Skeletal muscle tissue (tissue), 4 donors: Measurements from ENCODE around the gene ATG4B. TPM values are rescaled to one million over a fixed set of nuclear protein-coding genes. Genes with fewer than 3 reads are reported as not detected.
"Not testable (repeated sequence)": the region's sequence is repeated elsewhere in the genome, so short reads cannot be mapped to it uniquely, and the experiment has no call there.

ENCODE experiments used
- H3K27ac ChIP-seq: one replicate; pipeline ENCODE4 v1.7.0; 2013; ENCODE audit warnings: mild to moderate bottlenecking, low read depth, low read length, inconsistent platforms
- H3K27me3 ChIP-seq, 3 donors: one replicate each; pipeline ENCODE4 v1.7.0; 2013; ENCODE audit warnings: low read length in 3 of 3; ENCODE audit not compliant: control insufficient read depth in 3 of 3, insufficient read depth in 3 of 3
- H3K36me3 ChIP-seq, 3 donors: one replicate each; pipeline ENCODE4 v1.7.0; 2013; ENCODE audit warnings: low read length in 3 of 3; ENCODE audit not compliant: control insufficient read depth in 3 of 3, insufficient read depth in 3 of 3
- H3K4me1 ChIP-seq, 3 donors: one replicate each; pipeline ENCODE4 v1.7.0; 2013; ENCODE audit warnings: low read length in 3 of 3, mild to moderate bottlenecking in 3 of 3; ENCODE audit not compliant: control insufficient read depth in 3 of 3, insufficient read depth in 3 of 3
- H3K4me3 ChIP-seq, 3 donors: one replicate each; pipeline ENCODE4 v1.7.0; 2013; ENCODE audit warnings: low read length in 3 of 3
- H3K9ac ChIP-seq, 3 donors: one replicate each; pipeline ENCODE4 v1.7.0; 2013; ENCODE audit warnings: low read length in 3 of 3, mild to moderate bottlenecking in 3 of 3, moderate library complexity in 2 of 3, low read depth in 1 of 3
- H3K9me3 ChIP-seq, 3 donors: one replicate each; pipeline ENCODE4 v1.7.0; 2013; ENCODE audit warnings: low read length in 3 of 3; ENCODE audit not compliant: control insufficient read depth in 3 of 3
- total RNA-seq: library from RNA; depleted of rRNA; stranded (reverse); fragments of >200 nt; gene quantifications from one replicate; pipeline ENCODE4 v1.2.3, GENCODE V29; 2014
- donor health status: Osteomylitis.

ATG4B gene
- total RNA-seq, 1 donor from 2014 or later: 29.2 TPM

DNA sequence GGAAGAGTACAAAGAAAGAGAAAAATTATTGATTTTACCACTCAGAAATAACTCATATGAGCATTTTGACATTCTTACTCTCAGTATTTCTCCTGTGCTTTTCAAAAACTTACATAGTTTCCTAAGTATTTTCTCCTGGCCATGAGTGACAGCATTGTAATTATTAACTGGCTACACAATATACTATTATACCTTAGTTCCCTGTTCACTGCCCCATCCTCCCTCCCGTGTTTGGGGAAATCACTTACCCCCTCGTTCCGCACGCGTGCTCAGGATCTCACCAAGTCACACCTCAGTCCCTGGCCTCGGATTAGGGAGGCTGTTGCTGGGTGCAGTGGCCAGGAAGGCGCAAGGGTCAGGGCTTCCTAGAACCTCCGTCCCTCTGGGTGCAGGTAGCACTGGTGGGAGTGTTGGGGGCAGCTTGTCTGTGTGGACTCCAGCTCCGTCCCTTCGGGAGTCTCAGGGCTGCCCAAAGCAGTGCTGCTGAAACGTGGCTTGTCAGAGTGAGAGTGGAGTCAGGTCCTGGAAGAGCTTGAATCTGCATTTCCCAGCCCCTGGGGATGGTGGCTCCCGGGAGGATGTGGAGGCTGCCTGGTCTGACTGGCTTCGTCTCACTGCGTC lies 23.2 kb downstream of the ATG4B start:
- H3K36me3 ChIP-seq: peaks cover 38 to 43% (median 39%) of the 10 kb centered on the region in 3 donors
- H3K9me3 ChIP-seq: no peaks in the 10 kb centered on the region
- no peaks in the 10 kb centered on the region for H3K27me3 ChIP-seq
- H3K4me1 ChIP-seq: peaks cover 0 to 2% (median 0%) of the 10 kb centered on the region in 3 donors
- no peak overlapping the region for H3K9ac ChIP-seq
- H3K4me3 ChIP-seq: no peak overlapping the region
- H3K27ac ChIP-seq: no peak overlapping the region

GRCh38 chr2:241662731-241663130 lies 25.2 kb downstream of the ATG4B start:
- peaks cover 39 to 45% (median 42%) of the 10 kb centered on the region in 3 donors for H3K36me3 ChIP-seq
- not testable (repeated sequence) for H3K4me1 ChIP-seq, H3K27me3 ChIP-seq, H3K9ac ChIP-seq, H3K4me3 ChIP-seq, H3K27ac ChIP-seq, H3K9me3 ChIP-seq

- Histone ChIP-seq H3K4me1 (peaks cover 0 to 4% (median 0%) of the 10 kb centered on the region in 3 donors), H3K9ac (no peak overlapping the region), H3K36me3 (peaks cover 42 to 47% (median 46%) of the 10 kb centered on the region in 3 donors), H3K27ac (no peak overlapping the region), H3K27me3 (no peaks in the 10 kb centered on the region), H3K9me3 (no peaks in the 10 kb centered on the region), H3K4me3 (no peak overlapping the region)
Measured at GRCh38 chr2:241665731-241666440, 28.4 kb downstream of the ATG4B start.

GRCh38 chr2:241666627-241667400 lies 29.3 kb downstream of the ATG4B start:
- Histone ChIP-seq H3K4me1 (peaks cover 0 to 4% (median 0%) of the 10 kb centered on the region in 3 donors), H3K9ac (no peak overlapping the region)

GRCh38 chr2:241668354-241668753 lies 30.9 kb downstream of the ATG4B start:
- peaks cover 0 to 4% (median 0%) of the 10 kb centered on the region in 3 donors for H3K4me1 ChIP-seq
- H3K27ac ChIP-seq: no peak overlapping the region
- H3K9ac ChIP-seq: no peak overlapping the region
- no peaks in the 10 kb centered on the region for H3K9me3 ChIP-seq
- H3K4me3 ChIP-seq: no peak overlapping the region
- H3K36me3 ChIP-seq: peaks cover 45 to 57% (median 52%) of the 10 kb centered on the region in 3 donors
- no peaks in the 10 kb centered on the region for H3K27me3 ChIP-seq

More at GRCh38 chr2:241666627-241667400, 29.3 kb downstream of the ATG4B start:
- Histone ChIP-seq H3K27me3 (no peaks in the 10 kb centered on the region), H3K9me3 (no peaks in the 10 kb centered on the region), H3K27ac (no peak overlapping the region), H3K36me3 (peaks cover 45 to 49% (median 45%) of the 10 kb centered on the region in 3 donors), H3K4me3 (no peak overlapping the region)

- Histone ChIP-seq H3K36me3 (peaks cover 45 to 57% (median 52%) of the 10 kb centered on the region in 3 donors), H3K4me1 (peaks cover 0 to 4% (median 0%) of the 10 kb centered on the region in 3 donors)
Measured at GRCh38 chr2:241668839-241669238, 31.3 kb downstream of the ATG4B start.

GRCh38 chr2:241670333-241671110 lies 33.0 kb downstream of the ATG4B start:
- Histone ChIP-seq H3K36me3 (peaks cover 47 to 62% (median 52%) of the 10 kb centered on the region in 3 donors), H3K4me3 (no peak overlapping the region), H3K27me3 (no peaks in the 10 kb centered on the region), H3K4me1 (peaks cover 0 to 3% (median 0%) of the 10 kb centered on the region in 3 donors), H3K9ac (no peak overlapping the region), H3K9me3 (no peaks in the 10 kb centered on the region), H3K27ac (no peak overlapping the region)

More at GRCh38 chr2:241668839-241669238, 31.3 kb downstream of the ATG4B start:
- H3K9ac ChIP-seq: no peak overlapping the region
- H3K4me3 ChIP-seq: no peak overlapping the region
- no peaks in the 10 kb centered on the region for H3K27me3 ChIP-seq
- H3K27ac ChIP-seq: no peak overlapping the region
- no peaks in the 10 kb centered on the region for H3K9me3 ChIP-seq

DNA sequence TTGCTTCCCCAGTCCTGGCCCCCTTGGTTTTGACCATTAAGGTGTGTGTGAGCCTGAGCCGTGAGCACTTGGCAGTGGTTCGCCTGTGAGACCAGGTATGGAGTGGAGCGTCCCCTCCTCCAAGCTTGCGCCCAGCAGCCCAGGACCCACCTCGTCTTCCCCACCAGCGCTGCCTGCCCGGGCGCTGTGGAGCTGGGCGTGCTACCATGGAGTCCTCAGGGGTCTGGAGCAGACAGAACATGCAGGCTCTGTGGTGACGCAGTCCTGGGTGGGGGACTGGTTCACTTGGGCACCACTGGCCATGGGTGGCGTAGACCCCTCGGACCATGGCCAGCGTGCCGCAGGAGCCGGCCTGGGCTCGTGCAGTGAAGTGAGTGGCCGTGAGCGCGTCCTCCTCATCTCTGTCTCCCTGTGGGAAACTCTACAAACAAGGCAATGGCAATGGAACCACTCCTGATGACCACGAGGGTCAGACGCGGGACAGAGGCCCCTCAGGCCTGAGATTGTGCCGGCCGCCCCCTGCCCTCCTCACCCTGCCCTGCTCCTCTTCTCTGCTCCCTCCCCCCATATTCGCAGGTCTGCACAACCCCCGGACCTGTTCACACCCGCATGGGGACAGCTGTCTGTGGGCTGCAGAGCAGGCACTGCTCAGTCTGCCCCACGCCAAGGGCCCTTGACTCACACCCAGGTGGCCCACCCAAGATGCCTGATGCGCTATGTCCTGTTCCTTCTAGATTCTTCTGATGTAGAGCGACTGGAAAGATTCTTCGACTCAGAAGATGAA lies 34.2 kb downstream of the ATG4B start:
- H3K9me3 ChIP-seq: no peaks in the 10 kb centered on the region
- H3K27me3 ChIP-seq: no peaks in the 10 kb centered on the region
- no peaks in the 10 kb centered on the region for H3K4me1 ChIP-seq
- no peak overlapping the region for H3K9ac ChIP-seq
- H3K36me3 ChIP-seq: peaks cover 42 to 59% (median 46%) of the 10 kb centered on the region in 3 donors
- no peak overlapping the region for H3K4me3 ChIP-seq
- H3K27ac ChIP-seq: no peak overlapping the region
